Measurements from ENCODE around the gene CNPY1. TPM values are rescaled to one million over a fixed set of nuclear protein-coding genes. Genes with fewer than 3 reads are reported as not detected.
"Not testable (repeated sequence)": the region's sequence is repeated elsewhere in the genome, so short reads cannot be mapped to it uniquely, and the experiment has no call there.

Gene CNPY1
- total RNA-seq (2021) (not detected in 2 replicates), Bru-seq, nascent RNA (not detected), BruChase-seq, experiment 1, labeled RNA remaining after a 2-hour chase (not detected), BruChase-seq, experiment 2, labeled RNA remaining after a 6-hour chase (not detected)
- long read RNA-seq: 0 reads

DNA sequence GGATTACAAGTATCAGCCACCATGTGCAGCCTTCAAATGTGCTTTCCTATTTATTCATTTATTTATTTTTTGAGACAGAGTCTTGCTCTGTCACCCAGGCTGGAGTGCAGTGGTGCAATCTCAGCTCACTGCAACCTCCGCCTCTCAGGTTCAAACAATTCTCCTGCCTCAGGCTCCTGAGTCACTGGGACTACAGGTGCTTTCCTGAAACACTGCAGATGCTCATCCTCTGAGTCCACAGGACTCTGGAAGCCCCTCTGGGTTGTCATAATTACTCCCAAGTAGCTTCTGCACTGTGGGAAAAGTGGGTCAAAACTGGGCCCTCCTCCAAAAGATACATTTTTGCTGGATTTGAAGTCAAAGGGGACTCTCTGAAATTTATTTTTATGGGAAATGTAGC is at the start of gene CNPY1:
Gene CNPY1 (minus strand): TSS at position 111 of the 400 bp plus-strand sequence. CDS start 630 bp downstream, outside the sequence.
- CTCF ChIA-PET; H3F3A ChIP-seq (ENCODE audit: insufficient read depth, low read depth); H3K79me2 ChIP-seq (ENCODE audit: low read depth); H3K9me3 ChIP-seq (ENCODE audit: insufficient read depth, low read depth); H3K9me2 ChIP-seq (ENCODE audit: insufficient read depth); H3K36me3 ChIP-seq (ENCODE audit: low read depth); BruUV-seq (replicated peaks); H2AFZ ChIP-seq; POLR2A ChIA-PET (ENCODE audit: unreplicated experiment); H3K4me1 ChIP-seq (replicated peaks; ENCODE audit: insufficient read depth); H3K27ac ChIP-seq; H3K4me3 ChIP-seq; DNase-seq; intact Hi-C loops (cut with micrococcal nuclease; ENCODE audit: unreplicated experiment); H3K4me2 ChIP-seq; H4K20me1 ChIP-seq (ENCODE audit: insufficient read depth): not testable (repeated sequence)
- peaks cover 100% of the 10 kb centered on the region for H3K27me3 ChIP-seq (ENCODE audit: insufficient read depth, low read depth)

DNA sequence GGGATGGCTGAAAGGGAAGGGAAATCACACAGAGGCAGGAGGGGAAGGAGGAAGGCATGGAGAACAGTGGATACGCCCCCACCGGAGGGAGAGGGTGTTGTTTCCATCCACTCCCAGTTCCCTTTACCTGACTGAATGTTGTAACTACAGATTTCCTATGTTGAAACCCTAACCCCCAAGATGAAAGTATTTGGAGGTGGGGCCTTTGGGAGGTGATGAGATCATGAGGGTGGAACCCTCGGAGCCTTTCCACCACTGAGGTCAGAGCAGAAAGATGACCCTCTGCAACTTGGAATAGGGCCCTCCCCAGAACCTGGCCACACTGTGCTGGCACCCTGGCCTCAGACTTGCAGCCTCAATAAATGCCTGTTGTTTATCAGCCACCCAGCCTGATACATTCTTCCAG is 48.6 kb upstream of the CNPY1 start:
- no peak for DNase-seq
- TF ChIP-seq EZH2 (IDR thresholded peaks at IDR 0.05; ENCODE audit: low read depth): no peak
- no peak for TF ChIP-seq CTCF (conservative IDR thresholded peaks at IDR 0.05)
- no TSS peak for BruUV-seq (replicated peaks)
- H3K36me3 ChIP-seq (ENCODE audit: low read depth): no peaks in the 10 kb centered on the region
- no peaks in the 10 kb centered on the region; the same call in 1 of the 2 replicates for H4K20me1 ChIP-seq (ENCODE audit: insufficient read depth)
- H3K4me1 ChIP-seq (replicated peaks; ENCODE audit: insufficient read depth): no peaks in the 10 kb centered on the region
- ChIA-PET CTCF (no interaction called here), POLR2A (ENCODE audit: unreplicated experiment) (no interaction called here)
- no peaks in the 10 kb centered on the region for H3K9me3 ChIP-seq (ENCODE audit: insufficient read depth, low read depth)
- H3K27me3 ChIP-seq (ENCODE audit: insufficient read depth, low read depth): peaks cover 81% of the 10 kb centered on the region
- no peak overlapping the region for H3K4me2 ChIP-seq
- H3K9me2 ChIP-seq (ENCODE audit: insufficient read depth): no peaks in the 10 kb centered on the region
- H3K27ac ChIP-seq: no peak overlapping the region
- intact Hi-C loops (cut with micrococcal nuclease; ENCODE audit: unreplicated experiment): loop anchor here (10.0 kb wide), 1 partner anchor 210 kb away; no protein-coding TSS in a partner anchor
- H2AFZ ChIP-seq: no peak overlapping the region
- H3K79me2 ChIP-seq (ENCODE audit: low read depth): no peaks in the 10 kb centered on the region
- H3F3A ChIP-seq (ENCODE audit: insufficient read depth, low read depth): no peaks in the 10 kb centered on the region
- no peak overlapping the region for H3K4me3 ChIP-seq

GRCh38 chr7:155594163-155594732 is 47.9 kb upstream of the CNPY1 start:
- H3K27ac ChIP-seq: no peak overlapping the region
- no peak for DNase-seq
- no peak overlapping the region for H2AFZ ChIP-seq
- no peaks in the 10 kb centered on the region; the same call in 1 of the 2 replicates for H4K20me1 ChIP-seq (ENCODE audit: insufficient read depth)
- no peak overlapping the region for H3K4me3 ChIP-seq
- H3K9me2 ChIP-seq (ENCODE audit: insufficient read depth): no peaks in the 10 kb centered on the region
- H3K79me2 ChIP-seq (ENCODE audit: low read depth): no peaks in the 10 kb centered on the region
- intact Hi-C loops (cut with micrococcal nuclease; ENCODE audit: unreplicated experiment): loop anchor here (10.0 kb wide), 1 partner anchor 209 kb away; no protein-coding TSS in a partner anchor
- BruUV-seq (replicated peaks): no TSS peak
- peaks cover 81% of the 10 kb centered on the region for H3K27me3 ChIP-seq (ENCODE audit: insufficient read depth, low read depth)
- no peaks in the 10 kb centered on the region for H3F3A ChIP-seq (ENCODE audit: insufficient read depth, low read depth)
- H3K4me1 ChIP-seq (replicated peaks; ENCODE audit: insufficient read depth): no peaks in the 10 kb centered on the region
- H3K36me3 ChIP-seq (ENCODE audit: low read depth): no peaks in the 10 kb centered on the region
- POLR2A ChIA-PET (ENCODE audit: unreplicated experiment): no interaction called here
- CTCF ChIA-PET: no interaction called here
- H3K9me3 ChIP-seq (ENCODE audit: insufficient read depth, low read depth): no peaks in the 10 kb centered on the region
- H3K4me2 ChIP-seq: no peak overlapping the region
- TF ChIP-seq CTCF (conservative IDR thresholded peaks at IDR 0.05) (no peak), EZH2 (IDR thresholded peaks at IDR 0.05; ENCODE audit: low read depth) (no peak)
